Stomach (tissue), 4 donors: ENCODE measurements around the gene CAMK2G.

ENCODE experiments used
- POLR2AphosphoS5 ChIP-seq, 3 donors: sonication (generic); formaldehyde crosslinking; IDR thresholded peaks; one replicate each; pipeline ENCODE4 v1.6.1; 2016; ENCODE audit warnings: antibody characterized with exemption in 3 of 3
- TF ChIP-seq, protein P1 (sequence below), 7 experiments: fragments of 450-650 bp in 4 of 7; fragments of 200-600 bp in 3 of 7; sonication (generic) in 3 of 7; IDR thresholded peaks; one replicate each; pipeline ENCODE4 v1.5.1; 2016 to 2019; ENCODE audit warnings: antibody characterized with exemption in 7 of 7, control low read depth in 2 of 7, mild to moderate bottlenecking in 1 of 7

- no peak for TF ChIP-seq POLR2AphosphoS5 (IDR thresholded peaks at IDR 0.05)
- TF ChIP-seq, protein P1, sequence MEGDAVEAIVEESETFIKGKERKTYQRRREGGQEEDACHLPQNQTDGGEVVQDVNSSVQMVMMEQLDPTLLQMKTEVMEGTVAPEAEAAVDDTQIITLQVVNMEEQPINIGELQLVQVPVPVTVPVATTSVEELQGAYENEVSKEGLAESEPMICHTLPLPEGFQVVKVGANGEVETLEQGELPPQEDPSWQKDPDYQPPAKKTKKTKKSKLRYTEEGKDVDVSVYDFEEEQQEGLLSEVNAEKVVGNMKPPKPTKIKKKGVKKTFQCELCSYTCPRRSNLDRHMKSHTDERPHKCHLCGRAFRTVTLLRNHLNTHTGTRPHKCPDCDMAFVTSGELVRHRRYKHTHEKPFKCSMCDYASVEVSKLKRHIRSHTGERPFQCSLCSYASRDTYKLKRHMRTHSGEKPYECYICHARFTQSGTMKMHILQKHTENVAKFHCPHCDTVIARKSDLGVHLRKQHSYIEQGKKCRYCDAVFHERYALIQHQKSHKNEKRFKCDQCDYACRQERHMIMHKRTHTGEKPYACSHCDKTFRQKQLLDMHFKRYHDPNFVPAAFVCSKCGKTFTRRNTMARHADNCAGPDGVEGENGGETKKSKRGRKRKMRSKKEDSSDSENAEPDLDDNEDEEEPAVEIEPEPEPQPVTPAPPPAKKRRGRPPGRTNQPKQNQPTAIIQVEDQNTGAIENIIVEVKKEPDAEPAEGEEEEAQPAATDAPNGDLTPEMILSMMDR (IDR thresholded peaks at IDR 0.05): no peak
These were observed 31.1 kb downstream of the CAMK2G start for GRCh38 chr10:73843261-73843660.
